Activated T-helper 1 cell treated with anti-CD3 and anti-CD28 coated beads, Interleukin-2, amount 50 U/mL, for 16 hours (primary cell): Measurements from ENCODE around the gene GTF2I.
"Not testable (repeated sequence)": the region's sequence is repeated elsewhere in the genome, so short reads cannot be mapped to it uniquely, and the experiment has no call there.

Experiments
- DNase-seq, 2 donors: peaks; one replicate each; pipeline ENCODE4 v3.0.0-alpha.2; 2020; ENCODE audit warnings: low read depth in 1 of 2, low spot score in 1 of 2

The GTF2I gene

DNA sequence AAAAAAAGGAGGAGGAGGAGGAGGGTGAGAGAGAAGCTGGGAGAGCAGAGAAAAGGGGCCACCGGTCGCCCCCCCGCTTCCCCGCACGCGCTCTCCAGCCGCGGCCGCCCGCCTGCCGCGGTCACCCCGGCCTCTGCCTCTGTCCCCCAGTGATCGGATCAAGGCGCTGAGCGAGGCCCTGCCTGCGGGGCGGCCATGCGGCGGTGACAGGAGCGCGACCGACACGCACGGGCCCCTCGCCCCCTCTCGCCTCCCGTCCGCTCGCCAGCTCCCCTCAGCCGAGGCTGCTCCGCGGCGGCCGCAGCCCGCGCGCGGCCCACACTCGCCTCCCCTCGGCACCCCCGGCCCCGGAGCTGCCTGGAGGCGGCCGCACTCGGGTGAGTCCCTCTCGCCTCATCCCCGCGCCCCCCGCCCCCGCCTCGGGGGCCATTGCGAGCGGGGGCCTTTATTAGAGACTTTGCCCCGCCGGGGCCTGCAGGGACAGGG lies at the start of gene GTF2I:
Gene GTF2I (plus strand): TSS at position 27 of the 486 bp plus-strand sequence. CDS start 31,411 bp downstream, outside the sequence.
- DNase-seq: no peak

DNA sequence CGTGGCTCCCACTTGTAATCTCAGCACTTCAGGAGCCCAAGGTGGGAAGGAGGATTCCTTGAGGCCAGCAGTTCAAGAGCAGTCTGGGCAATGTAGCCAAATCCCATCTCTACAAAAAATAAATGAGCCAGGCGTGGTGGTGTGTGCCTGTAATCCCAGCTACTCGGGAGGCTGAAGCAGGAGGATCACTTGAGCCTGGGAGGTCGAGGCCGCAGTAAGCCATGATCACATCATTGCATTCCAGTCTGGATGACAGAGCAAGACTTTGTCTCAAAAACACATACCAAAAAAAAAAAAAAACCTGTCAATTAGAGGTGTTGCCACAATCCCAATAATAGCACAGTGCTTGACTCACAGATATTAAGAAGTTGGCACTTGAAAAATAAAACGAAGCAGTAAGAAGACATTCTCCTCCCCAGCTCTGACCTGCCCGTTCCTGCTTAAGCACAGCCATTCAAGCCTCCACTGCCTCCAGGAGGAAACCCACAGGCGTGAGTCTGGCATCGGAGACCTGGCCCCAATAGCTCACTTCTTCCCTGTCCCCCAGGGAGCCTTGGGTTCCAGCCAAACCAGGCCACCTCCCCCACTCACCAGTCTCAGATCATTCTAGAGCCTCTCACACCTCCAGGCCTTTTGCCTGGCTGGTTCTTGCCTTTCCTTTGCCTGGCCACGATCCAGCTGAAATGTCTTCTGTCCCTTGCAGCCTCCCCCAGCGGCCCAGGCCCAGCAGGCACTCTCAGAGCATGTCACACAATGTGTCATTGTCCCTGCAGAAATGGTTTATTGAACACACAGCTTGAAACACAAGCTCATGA lies 45.3 kb upstream of the GTF2I start:
- DNase-seq: no peak

DNA sequence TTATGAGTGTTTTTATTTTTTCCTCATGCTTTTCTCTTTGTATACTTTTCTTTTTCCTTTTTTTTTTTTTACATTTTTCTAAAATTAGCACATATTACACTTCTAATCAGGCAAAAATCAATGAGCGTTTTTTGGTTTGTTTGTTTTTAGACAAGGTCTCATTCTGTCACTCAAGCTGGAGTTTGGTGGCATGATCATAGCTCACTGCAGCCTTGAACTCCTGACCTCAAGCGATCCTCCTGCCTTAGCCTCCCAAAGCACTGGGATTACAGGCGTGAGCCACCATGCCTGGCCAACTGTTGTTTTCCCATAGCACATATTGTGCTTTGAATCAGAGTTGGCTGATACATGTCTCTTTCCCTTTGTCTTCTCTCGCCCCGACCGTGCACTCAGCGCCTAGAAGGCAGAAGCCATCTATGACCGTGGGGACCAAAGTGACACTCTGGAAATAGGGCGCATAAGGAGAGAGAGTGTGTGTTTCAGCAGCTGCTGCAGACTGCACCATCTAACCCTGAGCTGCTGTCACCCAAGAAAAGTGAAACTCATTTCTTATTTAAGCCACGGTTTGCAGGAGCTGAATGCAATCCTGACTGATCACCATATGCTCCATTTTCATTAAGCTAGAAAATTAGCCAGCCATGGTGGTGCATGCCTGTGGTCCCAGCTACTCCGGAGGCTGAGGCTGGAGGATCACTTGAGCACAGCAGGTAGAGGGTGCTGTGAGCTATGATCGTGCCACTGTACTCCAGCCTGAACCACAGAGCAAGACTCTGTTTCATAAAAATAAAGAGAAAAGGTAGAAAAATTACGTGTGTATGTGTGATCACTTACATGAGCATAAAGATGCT lies 41.4 kb upstream of the GTF2I start:
- no peak for DNase-seq

DNA sequence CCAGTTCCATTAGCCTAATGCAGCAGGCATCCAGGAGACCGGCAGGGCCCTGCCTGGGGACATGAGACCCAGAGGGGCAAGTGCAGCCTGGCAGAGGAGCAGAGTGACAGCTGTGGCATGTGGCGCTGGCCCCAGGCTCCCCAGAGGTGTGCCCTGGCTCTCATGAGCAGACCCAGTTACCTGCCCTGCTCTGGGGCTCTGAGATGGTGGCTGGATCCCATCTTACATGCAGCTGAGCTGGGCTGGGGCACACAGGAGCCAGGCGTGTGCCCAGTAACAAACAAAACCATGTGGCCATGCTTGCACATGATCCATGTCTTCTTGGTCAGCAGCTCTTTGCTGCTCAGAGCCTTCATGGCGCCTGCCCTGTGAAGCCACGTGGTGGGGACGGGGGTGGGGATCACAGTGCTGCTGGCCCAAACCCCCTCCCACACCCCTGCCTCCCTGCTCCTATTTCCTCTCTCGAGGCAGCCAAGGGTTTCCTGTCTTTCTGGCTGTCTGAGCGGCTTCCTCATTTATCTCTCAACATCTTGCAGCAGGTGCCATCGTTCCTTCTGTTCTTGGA lies 40.3 kb upstream of the GTF2I start:
- DNase-seq: no peak

DNA sequence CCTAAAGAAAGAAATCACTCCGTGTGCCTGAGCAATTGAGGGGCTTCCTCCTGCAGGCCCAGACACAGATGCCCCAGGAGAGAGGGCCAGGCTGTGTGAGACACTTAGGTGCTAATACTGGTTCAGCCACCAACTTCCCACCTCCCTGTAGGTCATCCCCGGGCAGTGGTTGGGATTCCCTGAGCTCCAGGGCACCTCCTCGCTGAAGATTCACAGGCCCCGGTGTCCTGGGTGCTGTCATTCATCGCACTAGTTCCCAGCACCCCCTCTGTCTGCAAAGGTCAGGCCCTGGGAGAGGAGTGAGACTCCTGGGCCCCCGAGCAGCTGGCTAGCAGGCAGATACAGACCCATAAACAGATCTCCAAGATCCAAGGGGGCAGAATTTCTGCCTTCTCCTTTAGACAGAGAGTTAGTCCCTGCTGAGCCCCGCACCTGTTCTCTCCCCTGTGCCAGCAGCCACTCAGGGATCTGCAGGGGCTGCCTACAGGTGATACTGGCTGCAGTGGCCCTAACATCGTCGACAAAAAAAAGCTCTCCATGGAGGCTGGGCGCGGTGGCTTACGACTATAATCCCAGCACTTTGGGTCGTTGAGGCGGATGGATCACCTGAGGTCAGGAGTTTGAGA lies 38.2 kb upstream of the GTF2I start:
- DNase-seq: no peak

DNA sequence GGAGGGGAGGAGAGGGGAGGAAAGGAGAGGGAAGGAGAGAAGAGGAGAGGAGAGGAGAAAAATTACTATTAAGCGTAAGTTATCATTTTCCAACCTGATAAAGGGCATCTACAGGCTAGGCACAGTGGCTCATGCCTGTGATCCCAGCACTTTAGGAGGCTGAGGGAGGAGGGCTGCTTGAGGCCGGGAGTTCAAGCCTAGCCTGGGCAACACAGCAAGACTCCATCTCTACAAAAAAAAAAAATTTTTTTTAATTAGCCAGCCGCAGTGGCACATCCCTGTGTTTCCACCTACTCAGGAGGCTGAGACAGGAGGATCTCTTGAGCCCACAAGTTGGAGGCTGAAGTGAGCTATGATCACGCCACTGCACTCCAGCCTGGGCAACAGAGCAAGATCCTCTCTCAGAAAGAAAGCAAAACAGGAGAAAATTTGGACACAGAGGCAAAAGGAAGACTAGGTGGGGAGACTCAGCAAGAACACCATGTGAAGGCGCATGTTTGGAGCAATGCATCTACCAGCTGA lies 35.2 kb upstream of the GTF2I start:
- DNase-seq: no peak

DNA sequence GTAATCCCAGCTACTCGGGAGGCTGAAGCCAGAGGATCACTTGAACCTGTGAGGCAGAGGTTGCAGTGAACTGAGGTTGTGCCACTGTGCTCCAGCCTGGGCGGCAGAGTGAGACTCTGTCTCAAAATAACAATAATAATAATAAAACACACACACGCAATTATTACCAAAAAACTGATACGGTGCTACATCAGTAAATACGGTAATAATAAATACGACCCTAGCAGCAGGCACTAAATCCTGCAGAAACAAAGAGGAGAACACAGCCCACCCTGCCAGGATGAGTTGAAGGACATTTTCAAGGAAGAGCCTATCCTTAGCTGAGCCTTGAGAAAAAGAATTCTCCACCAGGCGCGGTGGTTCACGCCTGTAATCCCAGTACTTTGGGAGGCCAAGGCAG lies 34.4 kb upstream of the GTF2I start:
- no peak for DNase-seq

DNA sequence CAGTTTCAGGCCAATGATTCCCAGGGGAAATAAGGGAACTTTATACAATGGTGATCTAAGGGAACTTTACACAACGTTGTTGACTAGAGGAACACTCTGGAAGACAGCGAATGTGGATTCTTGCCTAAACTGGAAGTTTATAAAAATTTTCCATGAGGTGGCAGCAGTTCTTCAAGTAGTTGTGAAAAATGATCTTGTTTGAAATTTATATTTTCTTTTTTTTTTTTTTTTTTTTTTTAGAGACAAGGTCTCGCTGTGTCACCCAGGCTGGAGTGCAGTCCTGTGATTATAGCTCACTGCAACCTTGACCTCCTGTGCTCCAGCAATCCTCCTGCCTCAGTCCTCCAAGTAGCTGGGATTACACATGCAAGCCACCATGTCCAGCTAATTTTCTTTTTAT lies 32.1 kb upstream of the GTF2I start:
- no peak for DNase-seq

DNA sequence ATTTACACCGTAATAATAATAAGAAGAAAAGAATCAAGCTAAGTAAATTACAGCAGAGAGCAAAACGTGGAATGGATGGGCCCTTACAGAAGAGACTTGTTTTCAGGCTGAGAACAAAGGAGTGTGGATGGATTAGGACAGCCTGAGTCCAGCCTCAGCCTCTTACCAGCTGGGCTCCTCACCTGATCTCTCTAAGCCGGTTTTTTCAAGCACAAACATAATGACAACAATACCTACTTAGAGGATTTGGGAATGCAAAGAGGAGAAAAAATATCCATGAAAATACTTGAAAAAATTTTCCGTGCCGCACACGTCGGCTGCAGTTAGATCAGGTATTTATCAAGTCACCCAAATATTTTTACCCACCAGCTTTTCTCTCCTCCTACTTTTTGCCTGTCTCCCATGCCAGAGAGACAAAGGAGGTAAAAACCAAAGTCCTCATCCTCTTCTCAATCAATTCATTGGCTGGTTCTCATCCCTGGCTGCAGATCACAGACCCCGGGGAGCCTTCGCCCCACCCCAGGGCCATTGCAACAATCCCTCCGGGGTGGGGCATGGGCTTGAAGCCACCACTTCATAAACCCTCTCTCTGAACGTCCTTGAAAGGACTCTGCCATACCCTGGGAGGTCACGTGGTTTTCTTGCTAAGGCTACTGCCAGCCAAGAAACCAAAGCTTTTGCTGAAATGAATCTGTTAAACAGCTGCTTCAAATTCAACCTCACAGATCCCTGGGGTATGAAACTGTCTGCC lies 29.7 kb upstream of the GTF2I start:
- DNase-seq: no peak

DNA sequence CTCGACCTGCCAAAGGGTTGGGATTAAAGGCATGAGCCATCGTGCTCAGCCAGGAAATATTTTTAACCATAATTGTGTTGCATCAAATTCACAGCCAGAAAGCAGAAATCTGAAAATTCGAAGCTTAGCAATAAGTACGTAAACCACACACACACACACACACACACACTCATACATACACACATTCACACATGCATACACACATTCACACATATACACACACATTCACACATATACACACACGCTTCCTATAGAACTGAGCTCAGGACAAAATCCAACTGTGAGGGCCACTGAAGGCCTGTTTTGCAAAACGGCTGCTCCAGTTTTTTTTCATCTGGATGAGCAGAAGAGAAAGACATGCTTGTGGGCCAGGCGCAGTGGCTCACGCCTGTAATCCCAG lies 25.0 kb upstream of the GTF2I start:
- DNase-seq: no peak

DNA sequence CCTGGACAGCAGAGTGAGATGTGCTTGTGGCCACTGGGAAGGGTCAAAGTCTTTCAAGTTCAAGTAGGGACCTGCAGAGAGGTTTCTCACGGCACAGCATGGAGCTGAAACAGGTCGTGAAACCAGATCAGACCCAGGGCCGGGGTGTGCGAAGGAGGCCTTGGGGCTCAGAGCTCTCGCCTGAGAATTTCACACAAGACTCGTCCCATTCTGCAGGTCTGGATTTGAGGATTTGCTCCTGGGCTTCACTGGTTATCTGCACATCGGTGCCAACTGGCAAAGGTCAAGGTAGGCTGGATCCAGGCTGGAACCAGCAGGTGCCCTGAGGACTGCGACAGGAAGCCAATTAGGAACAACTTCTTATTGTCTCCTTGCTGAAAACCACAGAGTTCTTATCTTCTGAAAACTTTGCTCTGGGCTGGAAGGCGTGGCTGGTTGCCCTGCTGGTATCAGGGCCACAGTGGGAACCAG lies 24.0 kb upstream of the GTF2I start:
- no peak for DNase-seq

DNA sequence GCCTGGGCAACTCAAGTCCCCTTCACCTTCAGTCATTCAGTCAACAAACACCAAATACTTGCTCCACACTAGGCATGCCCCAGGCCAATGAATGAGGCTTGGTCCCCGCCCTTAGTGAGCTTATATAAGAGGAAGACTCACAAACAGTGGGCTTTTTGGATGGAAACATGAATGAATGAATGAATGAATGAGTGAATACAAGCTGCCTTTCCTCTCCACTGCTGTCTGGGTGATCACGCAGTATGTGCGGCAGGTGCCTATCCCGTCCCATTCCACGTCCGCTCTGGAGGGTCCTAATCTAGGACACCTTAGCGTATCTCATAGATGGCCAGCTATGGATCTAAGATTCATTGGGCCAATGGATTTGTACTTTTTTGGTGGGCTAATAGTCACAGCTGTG lies 19.8 kb upstream of the GTF2I start:
- no peak for DNase-seq

DNA sequence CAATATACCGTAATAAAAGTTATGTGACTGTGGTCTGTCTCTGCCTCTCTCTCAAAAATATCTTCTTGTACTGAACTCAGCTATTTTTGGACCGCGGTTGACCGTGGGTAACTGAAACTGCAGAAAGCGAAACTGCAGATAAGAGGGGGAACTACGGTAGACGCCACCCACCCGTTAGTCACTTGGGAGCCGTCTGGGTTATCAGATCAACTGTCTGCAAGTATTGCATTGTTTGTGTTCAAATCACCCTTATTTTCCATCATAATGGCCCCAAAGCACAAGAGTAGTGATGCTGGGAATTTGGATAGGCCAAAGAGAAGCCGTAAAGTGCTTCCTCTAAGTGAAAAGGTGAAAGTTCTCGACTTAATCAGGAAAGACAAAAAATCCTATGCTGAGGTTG lies 7.5 kb upstream of the GTF2I start:
- peak; percentile 21 to 58 for DNase-seq

DNA sequence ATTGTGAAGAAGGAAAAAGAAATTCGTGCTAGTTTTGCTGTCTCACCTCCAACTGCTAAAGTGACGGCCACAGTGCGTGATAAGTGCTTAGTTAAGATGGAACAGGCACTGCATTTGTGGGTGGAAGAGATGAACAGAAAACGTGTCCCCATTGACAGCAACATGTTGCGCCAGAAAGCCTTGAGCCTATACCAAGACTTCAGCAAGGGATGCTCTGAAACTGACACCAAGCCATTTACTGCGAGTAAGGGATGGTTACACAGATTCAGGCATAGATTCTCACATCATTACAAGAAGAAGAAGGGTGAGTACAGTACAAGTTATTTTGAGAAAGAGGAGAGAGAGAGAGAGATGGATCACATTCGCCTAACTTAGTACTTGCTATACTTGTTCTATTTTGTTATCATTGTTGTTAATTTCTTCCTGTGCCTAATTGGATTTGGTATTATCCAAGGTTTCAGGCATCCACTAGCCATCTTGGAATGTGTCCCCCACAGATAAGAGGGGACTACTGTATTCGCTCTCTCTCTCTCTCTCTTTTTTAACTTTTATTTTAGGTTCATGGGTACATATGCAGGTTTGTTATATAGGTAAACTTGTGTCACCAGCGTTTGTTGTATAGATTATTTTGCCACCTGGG lies 6.9 kb upstream of the GTF2I start:
- not testable (repeated sequence) for DNase-seq

DNA sequence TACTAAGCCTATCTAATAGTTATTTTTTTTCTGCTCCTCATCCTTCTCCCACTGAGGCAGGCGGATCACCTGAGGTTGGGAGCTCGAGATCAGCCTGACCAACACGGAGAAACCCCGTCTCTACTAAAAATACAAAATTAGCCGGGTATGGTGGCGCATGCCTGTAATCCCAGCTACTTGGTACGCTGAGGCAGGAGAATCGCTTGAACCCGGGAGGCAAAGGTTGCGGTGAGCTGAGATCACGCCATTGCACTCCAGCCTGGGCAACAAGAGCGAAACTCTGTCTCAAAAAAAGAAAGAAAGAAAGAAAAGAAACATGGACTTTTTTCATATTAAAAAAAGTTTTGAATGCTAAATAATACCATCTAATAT lies 6.4 kb upstream of the GTF2I start:
- not testable (repeated sequence) for DNase-seq

DNA sequence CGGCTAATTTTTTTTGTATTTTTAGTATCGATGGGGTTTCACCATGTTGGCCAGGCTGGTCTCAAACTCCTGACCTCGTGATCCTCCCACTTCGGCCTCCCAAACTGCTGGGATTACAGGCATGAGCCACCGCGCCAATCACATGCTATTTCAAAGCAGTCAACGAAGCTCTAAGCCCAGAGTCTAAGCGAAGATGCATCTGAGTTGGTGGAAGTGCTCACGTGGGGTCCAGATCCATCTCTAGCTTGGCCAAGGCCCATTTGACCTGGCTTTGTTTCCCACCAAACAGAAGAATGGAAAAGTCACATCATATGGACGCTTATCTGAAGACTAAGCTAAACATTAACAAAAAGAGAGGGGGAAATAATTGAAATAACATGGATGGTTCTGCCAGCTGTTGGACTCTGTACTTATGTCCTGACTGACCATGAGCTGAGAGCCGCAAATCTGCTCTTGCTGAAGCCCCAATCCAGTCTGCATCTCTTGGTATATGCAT lies 3.8 kb upstream of the GTF2I start:
- DNase-seq: no peak

DNA sequence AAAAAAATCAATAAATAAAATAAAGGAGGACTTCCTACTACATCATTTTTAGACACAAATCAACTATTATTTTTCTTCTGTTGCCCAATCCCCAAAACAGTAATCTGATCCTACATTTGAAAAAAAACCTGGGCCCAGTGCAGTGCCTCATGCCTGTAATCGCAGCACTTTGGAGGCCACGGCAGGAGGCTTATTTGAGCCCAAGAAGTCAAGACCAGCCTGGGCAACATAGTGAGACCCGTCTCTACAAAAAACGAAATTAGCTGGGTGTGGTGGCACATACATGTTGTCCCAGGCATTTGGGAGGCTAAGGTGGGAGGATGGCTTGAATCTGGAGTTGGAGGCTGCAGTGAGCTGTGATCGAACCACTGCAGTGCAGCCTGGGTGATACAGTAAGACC lies 2.7 kb upstream of the GTF2I start:
- no peak for DNase-seq

DNA sequence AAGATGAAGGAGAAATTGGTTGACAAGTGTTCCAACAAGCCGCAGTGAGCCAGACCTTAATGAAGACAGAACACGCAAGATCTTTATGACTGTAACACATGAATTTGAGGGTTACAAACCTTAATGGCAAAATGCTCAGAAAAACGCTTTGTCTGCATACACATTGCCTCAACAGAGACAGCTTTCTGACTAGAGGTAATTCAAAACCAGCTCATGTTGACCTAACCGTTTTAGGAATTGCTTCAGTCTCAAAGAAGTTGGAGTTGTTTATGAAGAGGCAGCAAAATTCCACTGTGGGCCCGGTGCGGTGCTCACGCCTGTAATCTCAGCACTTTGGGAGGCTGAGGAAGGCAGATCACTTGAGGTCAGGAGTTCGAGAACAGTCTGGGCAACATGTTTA lies 2.2 kb upstream of the GTF2I start:
- no peak for DNase-seq

DNA sequence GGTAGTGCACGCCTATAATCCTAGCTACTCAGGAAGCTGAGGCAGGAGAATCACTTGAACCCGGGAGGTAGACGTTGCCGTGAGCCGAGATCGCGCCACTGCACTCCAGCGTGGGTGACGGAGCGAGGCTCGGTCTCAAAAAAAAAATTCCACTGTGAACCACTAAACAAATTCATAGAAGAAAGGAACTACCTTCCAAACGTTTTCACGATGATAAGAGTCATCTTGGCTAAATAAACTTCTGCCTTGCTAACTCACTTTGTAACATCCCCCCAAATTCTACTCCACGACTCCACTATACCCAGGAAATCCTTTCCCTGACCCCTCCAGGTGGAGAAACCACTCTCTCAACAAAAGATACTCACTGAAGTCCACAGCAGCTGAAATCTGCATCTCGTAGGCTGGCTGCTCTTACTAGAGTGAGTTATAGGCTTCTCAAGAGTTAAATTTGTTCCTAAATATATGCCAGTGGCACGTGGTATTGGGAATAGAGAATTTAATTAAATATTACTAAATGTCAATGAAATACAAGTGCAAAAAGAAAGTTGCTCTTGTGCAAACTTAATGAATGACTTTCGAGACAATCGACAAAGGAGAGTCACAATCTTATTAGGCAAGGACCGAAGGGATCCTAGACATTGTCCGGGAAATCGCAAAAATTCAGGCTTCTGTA lies 1.6 kb upstream of the GTF2I start:
- DNase-seq: no peak
